Measurements from ENCODE around the gene CHSY3.
A peak's percentile ranks its signal among the peaks of the same experiment; 100 is the strongest.

CHSY3 gene

DNA sequence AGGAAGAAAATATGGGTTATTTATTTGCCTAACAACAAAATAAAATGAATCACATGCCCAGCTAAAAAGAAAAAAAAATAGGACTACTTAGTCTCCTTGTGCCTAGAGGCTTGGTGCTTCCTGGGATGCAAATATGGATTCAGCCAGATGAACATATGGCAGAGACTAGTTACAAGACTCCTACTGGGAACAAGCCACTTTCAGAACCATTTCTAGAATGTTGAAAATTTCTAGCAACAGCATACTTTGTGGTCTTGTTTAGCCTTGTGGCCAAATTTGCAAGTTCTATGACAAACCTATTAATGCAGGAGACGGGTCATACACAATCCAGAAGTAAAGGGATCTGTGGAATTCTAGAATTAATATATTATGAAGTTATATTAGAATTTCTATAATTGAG lies 198.7 kb downstream of the CHSY3 start:
- peak; percentile 20 for DNase-seq

DNA sequence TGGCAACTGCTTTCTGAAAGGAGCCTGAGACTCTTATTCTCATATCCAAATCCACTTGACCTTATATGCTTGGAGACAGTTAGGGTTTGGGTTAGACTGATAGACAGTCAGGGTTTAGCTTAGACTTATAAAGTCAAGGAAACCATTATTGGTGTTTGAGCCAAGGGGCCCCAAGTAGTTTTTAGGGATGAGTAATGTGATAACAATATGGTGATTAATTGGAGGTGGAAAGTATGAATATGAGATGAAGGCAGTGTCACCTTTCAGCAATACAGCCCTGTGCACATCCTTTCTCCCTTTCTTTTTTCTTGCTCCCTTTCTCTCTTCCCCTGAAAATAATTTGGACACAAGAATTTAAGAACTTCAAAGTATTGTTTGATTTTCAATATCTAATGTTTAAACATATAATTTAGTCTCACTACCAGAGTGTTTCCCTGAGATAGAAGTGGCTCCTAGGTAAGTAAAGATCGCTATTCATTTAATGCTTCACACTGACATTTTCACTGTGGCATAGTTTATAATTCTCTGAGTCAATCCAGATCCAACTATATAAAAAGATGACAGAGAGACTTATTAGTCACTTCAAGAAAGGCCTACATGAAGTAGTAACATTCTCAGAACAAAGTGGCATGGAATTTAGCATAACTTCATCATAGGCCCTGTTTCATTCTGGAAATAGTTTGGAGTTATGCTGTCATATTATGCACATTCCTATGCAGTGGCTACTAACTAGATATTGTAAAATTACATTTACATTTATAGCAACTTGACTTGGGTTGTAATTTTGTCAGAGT lies 200.8 kb downstream of the CHSY3 start:
- peak; percentile 72 for DNase-seq

DNA sequence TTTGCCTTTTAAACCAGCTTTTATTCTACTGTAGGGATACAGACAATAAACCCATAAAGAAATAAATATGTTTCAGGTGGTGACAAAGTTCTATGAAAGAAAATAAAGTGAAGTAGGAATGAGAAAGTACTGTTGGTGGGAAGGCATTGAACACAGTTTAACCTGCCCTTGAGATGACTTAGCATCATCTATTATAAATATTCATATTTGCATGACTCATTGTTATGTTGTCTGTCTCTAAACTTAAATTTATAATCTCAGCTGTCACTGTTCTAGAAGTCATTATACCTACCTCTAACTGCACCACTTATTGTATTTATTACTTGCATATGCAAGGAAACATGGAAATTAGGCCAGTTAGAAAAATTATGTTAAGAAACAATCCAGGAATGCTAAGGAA lies 202.2 kb downstream of the CHSY3 start:
- no peak for DNase-seq

DNA sequence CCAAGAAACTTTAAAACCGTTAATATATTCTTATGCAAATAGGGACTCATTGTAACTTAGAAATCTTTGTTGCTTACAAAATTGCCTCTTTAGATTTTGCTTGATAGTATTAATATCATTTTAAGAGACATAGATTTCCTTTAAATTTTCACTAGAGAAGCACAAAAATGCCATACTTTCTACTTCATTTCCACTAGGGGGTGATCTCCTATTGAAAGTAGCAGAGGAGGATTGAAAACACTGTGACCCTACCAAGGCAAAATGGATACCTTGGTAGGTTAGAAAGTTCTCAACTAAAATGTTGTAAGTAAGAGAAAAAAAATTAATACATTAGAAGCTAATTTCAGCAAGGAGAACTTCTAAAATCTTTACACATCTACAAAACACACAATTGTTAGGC lies 204.9 kb downstream of the CHSY3 start:
- DNase-seq, result peak; percentile 49

DNA sequence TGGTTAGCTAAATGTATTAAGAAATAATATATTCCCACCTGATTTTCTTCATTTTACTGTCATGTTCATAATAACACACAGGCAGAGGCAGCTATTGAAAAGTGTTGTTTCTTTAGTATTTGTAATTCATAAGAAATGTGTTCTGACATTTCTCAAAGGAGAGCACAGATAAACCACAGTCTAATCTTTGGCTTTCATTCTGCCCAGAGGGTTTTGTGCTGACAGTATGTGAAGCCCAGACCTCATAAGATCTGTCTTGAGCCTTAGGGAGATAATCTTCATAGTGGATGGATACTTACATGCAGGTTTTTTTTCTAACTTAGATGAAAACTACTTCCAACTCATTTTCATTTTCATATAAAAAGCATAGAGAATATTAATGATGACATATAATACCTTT lies 206.1 kb downstream of the CHSY3 start:
- DNase-seq, result no peak

DNA sequence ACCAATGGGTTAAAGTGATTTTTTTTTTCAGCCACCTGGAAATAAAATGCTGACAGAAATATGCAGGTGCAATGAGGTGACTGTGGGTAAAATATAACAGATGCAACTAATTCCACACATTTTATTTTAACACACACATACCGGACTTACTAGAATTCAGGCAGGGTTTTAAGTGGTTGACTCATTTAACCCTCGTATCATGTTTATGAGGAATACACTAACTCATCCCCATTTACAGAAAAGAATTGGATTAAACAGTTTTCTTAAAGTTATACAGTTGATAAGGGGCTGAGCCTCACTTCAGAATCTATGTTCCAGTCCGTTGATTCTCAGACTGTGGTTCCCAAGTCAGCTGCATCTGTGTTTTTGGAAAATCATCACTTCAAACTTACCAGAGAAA lies 207.5 kb downstream of the CHSY3 start:
- peak; percentile 8 for DNase-seq

DNA sequence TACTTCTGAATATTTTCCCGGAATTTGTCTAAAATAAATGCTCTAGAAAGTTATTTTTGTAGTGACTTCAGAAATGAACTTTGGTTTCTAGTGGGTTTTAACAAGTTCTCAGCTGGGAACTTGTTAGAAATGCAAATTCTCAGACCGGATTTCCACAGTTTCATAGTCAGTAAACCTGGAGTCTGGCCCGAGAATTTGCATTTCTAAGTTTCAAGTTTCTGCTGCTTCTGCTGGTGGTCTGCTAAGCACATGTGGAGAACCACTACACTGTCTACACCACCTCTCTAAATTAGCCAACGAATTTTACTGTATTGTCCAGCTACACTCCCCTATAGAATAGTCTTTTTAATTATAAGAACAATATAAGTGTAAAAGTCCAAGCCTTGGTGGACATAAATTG lies 208.0 kb downstream of the CHSY3 start:
- DNase-seq, result no peak

DNA sequence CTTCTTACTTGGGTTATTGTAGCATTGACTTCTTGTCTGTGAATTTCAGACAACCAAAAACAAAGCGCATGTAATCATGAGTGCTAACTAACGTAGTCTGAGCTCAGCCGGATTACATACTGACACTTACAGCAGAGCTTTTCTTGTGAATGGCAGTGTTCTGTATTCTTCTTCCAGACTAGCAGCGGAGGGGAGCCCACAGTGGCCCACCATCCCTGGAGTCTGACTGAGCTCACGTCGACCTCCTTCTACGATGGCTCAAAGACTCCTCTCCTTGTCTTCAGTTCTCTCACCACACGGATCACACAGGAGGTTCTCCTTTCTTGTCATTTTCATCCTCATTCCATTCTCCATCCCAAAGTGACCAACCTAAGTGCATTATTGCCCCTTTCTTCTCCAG lies 211.4 kb downstream of the CHSY3 start:
- DNase-seq, result no peak

DNA sequence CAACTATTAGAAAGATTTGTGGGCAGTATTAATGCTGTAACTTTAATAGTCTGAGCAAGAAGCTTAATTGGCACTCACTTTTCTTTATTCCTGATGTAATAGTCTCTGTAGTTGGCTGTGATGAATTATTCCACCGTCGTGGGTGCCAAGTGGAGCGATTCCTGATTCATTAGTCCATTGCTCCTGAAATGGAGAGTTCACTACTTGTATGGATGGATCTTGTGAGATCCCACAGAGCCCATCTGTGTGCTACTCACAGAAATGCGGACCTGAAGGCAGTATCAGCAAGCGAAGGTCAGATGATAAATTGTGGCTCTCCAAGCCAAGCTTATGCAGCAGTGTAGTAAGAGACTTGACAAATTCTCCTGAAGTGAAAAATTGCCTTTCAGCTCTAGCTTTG lies 212.2 kb downstream of the CHSY3 start:
- no peak for DNase-seq

DNA sequence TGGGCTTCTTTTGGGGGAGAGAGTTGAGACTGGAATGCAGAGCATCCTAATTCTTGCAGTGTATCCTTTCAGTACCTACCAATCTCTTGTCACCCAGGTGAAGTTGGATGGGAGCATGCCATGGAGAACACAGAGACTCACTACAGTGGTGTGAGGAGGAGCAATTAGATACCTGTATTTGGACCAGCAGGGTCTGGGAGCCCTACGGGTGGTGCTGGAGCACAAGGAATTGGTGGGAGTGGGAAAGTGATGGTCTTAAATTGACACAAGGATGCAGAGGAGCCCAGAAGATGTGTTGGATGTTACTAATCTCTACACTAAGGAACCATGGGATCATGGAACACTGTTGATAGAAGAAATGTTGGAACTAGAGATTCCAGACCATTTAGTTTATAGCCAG lies 212.7 kb downstream of the CHSY3 start:
- no peak for DNase-seq

DNA sequence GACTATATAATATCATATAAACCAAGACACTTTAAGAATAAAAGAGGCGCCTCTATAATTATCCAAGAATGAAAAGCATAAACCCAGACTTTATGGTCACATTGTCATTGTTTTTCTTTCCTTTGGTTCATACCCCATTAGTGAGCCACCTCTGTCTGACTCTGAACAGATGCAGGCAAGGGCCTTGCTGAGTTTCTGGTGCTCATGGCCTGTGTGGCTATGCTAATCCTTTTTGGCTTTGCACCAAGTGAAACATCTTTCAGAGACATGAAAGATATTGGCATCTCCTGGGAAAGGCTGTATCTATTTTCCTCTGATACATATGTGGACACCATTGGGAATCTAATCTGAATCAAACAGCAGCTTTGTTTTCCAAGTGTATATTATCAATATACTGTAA lies 222.5 kb downstream of the CHSY3 start:
- DNase-seq, result peak; percentile 45

DNA sequence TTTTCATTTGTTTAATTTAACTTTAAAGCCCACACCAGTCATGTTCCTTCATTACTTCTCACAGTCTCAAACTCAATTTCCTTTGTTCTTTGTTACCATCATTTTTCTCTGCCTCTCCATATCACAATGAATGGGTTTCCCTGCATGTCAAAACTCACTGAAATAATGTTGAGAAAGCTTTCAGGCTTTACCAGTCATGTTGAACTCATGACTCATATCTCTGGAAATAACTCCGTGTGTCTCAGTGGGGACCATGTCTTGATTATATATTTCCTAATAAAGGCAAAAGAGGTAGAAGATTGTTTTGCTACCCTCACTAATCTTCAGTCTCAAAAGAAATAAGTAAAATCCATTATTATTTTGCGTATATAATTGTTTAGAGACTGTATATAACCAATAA lies 231.2 kb downstream of the CHSY3 start:
- DNase-seq, result peak; percentile 91

DNA sequence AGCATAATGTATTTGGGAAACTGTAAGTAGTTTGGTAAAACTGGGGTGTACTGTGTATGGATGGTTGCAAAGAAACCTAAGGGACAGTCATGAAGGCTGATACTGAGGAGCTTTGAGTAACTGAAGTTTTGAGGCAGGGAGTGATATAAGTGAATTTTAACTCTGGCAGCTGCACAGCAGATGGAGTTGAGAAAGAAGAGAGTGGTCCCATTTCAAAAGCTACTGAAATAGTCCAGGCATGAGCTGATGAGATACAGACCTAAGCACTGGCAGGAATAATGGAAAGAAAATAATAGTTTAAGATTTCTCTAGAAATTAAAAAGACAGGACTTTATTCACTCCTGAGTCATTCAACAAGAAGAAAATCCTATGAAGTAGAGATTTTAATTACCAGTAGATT lies 232.0 kb downstream of the CHSY3 start:
- DNase-seq, result peak; percentile 35

DNA sequence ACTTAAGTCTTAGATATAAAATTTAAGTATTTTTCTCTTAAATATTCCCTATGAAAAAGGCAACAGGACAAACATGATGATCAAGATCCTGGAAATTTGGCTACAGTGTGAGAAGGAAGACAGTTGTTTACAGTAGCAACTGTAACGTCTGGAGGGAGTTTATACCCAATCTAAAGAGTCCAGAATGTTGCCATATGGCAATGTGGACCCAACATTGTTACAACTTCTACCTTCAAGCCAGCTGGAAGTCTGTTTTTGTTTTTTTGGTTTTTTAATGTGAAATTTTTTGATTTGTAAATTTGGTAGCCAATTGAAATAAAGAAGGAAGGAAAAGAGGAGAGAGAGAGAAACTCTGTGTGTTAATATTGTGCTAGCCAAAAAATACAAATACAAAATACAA lies 233.4 kb downstream of the CHSY3 start:
- DNase-seq, result no peak

DNA sequence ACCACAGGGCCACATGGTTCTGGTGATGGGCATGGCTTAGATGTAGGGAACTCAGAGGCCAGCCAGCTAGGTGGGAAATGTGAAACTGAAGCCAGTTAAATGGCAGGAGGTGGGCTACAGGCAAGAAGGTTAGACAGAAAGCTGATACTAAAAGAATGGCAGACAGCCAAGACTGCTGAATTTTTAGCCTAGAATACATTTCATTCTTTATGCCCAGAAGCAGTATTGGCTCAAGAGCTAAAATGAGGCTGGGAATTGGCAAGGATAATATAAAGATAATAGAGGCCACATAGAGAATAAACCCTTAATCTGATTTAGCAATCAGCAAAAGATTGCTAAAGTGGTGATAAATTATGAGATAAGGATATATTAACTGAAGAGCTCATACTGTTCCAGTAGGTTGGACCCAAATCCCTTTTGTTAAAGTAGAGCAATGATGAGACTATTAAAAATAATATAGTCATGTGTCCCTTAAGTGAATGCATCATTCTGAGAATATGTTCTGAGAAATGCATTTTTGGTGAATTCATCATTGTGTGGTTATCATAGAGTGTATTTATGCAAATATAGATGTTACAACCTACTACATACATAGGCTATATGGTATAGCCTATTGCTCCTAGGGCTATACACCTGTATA lies 234.3 kb downstream of the CHSY3 start:
- DNase-seq, result peak; percentile 65

DNA sequence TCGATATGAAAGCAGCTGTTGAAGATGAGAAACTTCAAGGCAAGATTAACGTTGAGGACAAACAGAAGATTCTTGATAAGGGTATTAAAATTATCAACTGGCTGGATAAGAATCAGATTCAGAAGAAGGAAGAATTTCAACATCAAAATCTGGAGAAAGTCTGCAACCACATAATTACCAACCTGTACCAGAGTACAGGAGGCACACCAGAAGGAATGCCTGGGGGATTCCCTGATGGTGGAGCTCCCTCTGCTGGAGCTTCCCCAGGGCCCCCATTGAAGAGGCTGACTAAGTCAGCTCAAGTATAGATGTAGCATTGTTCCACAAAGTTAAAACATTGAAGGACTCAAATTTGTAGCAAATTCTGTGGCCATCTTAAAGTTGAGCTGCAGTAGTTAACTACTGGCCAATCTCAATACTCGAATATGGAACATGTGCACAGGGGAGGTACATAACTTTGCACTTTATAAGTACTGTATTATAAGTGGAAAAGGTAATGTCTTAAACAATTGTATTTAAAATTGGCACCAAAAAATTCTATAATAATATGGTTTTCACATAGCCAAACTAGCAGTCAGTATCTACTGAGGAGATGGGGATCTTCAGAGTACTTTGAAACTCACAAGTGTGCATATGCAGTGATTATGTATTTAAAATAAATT lies 237.5 kb downstream of the CHSY3 start:
- peak; percentile 55 for DNase-seq

DNA sequence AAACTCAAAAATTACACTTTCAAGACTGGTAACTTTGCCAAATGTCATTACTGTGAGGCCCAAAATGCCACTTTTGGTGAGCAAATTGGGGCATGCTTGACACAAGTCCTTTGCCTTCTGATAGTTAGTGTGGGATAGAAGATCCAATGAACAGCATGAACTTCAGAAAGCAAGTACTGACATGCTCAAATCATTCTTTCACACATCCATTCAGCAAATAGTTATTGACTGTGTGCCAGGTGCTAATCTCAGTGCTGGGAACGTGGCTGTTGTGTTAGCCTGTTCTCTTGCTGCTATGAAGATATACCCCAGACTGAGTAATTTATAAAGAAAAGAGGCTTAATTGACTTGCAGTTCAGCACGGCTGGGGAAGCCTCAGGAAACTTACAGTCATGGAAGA lies 247.0 kb downstream of the CHSY3 start:
- no peak for DNase-seq

DNA sequence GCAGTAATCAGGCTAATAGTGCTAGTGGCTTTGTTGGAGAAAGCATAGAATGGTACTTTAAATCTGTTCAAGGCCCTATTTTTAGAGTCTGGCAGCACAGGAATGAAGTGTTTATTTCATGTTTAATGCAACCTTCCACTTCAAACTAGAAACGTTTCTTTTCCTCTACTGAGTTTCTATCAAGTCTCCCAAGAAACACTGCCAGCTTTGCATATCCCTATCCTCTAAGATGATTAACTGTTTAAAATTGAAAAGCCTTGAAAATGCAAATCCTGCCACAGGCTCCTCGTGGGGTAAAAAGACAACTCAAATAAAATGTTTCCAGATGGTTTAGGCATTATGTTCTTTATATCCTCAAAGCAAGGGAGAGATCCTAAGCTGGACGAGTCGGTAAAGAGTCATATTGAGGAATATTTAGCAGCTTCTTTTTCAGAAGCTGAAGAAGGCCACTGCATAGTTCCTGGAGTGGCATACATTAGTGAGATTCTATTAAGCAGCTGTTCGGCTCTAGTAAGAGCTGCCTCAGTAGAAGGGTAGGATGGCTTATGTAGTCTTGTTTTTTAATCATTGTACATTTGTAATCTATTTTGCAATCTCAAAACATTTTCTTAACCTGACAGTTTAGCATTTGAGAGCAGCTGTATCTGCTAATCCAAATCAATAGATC lies 251.2 kb downstream of the CHSY3 start:
- DNase-seq, result peak; percentile 64

DNA sequence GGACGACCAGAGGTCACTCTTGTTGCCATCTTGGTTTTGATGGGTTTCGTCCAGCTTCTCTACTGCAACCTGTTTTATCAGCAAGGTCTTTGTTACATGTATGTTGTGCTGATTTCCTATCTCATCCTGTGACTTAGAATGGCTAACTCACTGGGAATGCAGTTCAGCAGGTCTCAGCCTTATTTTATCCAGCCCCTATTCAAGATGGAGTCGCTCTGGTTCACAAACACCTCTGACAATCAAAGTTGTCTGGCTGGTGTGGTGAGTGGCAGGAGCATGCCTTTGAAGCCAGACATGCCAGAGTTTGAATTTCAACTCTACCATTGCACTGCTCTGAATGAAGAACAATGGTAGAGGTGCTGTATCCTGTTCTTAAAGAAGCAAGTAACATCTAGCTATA lies 253.8 kb downstream of the CHSY3 start:
- DNase-seq, result no peak

DNA sequence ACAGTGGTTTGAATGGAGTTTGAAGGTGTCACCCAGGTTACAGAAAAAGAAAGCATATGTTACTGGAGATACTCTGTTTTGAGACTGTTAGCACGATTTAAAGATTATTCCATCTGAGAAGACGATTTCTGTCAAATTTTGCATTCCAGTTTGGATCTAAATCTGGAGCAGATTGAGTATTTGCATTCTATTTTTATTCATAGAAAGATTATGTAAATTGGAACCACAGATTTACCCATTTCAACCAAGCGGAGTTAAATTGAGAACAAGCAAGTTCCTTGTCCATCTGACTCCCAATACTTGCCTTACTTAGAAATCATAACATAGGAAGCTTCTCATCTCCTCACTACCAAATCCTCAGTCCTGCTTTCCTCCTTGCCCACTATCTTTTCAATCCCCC lies 255.7 kb downstream of the CHSY3 start:
- DNase-seq, result no peak

DNA sequence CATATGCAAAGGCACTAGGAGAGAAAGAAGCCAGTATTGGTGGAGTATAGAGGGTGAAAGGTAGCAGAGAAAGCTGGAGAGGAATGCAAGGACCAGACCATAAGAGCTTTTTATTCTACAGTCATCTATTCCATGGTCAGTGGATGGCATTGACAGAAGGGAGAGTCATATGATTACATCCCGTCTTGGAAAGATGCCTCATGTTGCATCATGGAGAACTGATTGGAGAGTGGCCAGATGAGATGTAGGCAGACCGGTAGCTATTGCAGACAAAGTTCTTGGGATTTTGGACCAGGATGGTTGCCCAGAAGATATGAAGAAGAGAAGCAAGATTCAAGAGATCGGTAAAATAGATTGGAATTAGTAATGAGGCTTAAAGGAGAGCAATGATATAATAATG lies 260.7 kb downstream of the CHSY3 start:
- peak; percentile 28 for DNase-seq

DNA sequence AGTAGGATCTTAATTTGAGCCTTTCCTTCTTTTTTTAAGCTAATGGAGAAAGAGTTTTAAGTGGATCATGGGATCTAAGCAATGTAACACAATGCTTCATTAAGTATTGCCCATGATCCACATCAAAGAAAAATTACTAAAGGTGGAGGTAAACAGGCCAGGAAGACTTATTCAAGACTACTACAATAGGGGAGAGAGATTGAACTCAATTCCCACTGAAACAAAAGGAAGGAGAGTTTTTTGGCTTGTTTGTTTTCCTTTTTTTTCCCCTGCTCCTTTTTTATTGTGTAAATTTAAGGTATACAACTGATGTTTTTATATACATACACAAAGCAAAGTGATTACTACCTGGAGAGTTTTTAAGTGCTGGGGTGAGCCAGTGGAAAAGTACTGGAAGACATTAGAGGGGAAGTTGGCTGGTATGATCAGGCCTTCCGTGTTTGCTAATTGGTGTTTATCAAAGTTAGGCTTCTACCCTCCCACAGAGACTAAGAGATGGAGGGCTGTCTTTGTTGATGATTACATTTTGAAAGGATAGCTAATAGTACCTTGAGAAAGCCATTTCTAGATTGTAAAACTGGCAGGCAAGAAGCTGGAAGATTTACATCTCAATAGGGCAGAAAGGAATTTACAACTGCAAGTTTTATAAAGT lies 262.7 kb downstream of the CHSY3 start:
- no peak for DNase-seq

DNA sequence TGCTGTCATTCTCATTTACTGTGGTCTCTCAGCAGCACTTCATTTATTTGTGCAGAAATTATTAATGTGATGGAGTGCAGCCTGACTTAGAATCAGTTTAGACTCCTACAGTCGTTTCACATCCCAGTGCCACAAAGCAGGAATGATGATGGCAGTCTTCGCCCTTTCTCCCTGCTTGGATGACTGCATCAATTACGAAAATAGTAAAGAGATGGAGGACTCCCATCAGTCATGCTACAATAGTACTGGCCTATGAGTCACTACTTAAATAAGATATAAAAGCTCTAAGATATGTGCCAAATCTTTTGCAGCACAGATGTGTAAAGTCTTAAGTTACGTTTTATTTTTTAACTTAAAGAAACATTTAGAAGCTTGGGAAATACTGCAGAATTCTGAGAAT lies 263.9 kb downstream of the CHSY3 start:
- DNase-seq, result peak; percentile 50

Measured in fibroblast of skin of right quadriceps (primary cell).